Measurements from ENCODE around the gene ACTN1. TPM values are rescaled to one million over a fixed set of nuclear protein-coding genes. Genes with fewer than 3 reads are reported as not detected.

Gene ACTN1
- polyA plus RNA-seq, 1 of the 3 experiments (the other 2 are of a cell fraction), result 319 TPM

GRCh38 chr14:68958553-68958952 is 20.5 kb downstream of the ACTN1 start:
- H2AFZ ChIP-seq (ENCODE audit: low read depth), result no peak overlapping the region
- H3K36me3 ChIP-seq (replicated peaks in 1 of 2; ENCODE audit: control insufficient read depth in 1 of 2, insufficient read depth in 2 of 2, low read length in 1 of 2), result peaks cover 10 to 38% of the 10 kb centered on the region in 2 experiments
- H3K27ac ChIP-seq (ENCODE audit: low read depth in 2 of 2, low read length in 1 of 2), result peak overlapping the region; percentile 60 to 80
- no peak overlapping the region for H3K4me3 ChIP-seq (ENCODE audit: low read depth in 2 of 2, low read length in 1 of 2)
- CTCF ChIA-PET, result interaction anchor here (0.8 to 2.5 kb wide), 5 partner anchors 10 to 131 kb away, joined by 3 to 6 read pairs (median 3); no protein-coding TSS in a partner anchor
- WGBS (ENCODE audit: low lambda C conversion rate), result 19% methylated on average over 5 of the region's 6 CpGs
- H3K9me3 ChIP-seq, result no peaks in the 10 kb centered on the region
- TF ChIP-seq EP300 (IDR thresholded peaks at IDR 0.05; ENCODE audit: borderline replicate concordance in 1 of 2, low read depth in 1 of 2, low read length in 1 of 2) (peak in 1 of 2 experiments; percentile 27; a peak in 1 of 4 replicates), FOSL2 (IDR thresholded peaks at IDR 0.05; ENCODE audit: borderline replicate concordance, low read depth) (no peak), NFIC (IDR thresholded peaks at IDR 0.05; ENCODE audit: borderline replicate concordance) (peak; percentile 78), GABPA (IDR thresholded peaks at IDR 0.05; ENCODE audit: low read depth) (no peak), RXRA (IDR thresholded peaks at IDR 0.05; ENCODE audit: borderline replicate concordance, low read depth) (0 out of 2 replicates have a peak, but pooled peaks have one; percentile 37), MEF2A (IDR thresholded peaks at IDR 0.05; ENCODE audit: borderline replicate concordance, low read depth) (peak; percentile 74; the same call in 1 of the 2 replicates), ELF1 (IDR thresholded peaks at IDR 0.05) (0 out of 2 replicates have a peak, but pooled peaks have one; percentile 42), TCF12 (IDR thresholded peaks at IDR 0.05) (peak; percentile 76), TEAD4 (IDR thresholded peaks at IDR 0.05; ENCODE audit: borderline replicate concordance, insufficient read depth) (peak; percentile 34; the same call in 1 of the 2 replicates)
- TF ChIP-seq, protein P1, sequence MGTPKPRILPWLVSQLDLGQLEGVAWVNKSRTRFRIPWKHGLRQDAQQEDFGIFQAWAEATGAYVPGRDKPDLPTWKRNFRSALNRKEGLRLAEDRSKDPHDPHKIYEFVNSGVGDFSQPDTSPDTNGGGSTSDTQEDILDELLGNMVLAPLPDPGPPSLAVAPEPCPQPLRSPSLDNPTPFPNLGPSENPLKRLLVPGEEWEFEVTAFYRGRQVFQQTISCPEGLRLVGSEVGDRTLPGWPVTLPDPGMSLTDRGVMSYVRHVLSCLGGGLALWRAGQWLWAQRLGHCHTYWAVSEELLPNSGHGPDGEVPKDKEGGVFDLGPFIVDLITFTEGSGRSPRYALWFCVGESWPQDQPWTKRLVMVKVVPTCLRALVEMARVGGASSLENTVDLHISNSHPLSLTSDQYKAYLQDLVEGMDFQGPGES (IDR thresholded peaks at IDR 0.05; ENCODE audit: low read depth, low read length), result no peak
- TF ChIP-seq, protein P2, sequence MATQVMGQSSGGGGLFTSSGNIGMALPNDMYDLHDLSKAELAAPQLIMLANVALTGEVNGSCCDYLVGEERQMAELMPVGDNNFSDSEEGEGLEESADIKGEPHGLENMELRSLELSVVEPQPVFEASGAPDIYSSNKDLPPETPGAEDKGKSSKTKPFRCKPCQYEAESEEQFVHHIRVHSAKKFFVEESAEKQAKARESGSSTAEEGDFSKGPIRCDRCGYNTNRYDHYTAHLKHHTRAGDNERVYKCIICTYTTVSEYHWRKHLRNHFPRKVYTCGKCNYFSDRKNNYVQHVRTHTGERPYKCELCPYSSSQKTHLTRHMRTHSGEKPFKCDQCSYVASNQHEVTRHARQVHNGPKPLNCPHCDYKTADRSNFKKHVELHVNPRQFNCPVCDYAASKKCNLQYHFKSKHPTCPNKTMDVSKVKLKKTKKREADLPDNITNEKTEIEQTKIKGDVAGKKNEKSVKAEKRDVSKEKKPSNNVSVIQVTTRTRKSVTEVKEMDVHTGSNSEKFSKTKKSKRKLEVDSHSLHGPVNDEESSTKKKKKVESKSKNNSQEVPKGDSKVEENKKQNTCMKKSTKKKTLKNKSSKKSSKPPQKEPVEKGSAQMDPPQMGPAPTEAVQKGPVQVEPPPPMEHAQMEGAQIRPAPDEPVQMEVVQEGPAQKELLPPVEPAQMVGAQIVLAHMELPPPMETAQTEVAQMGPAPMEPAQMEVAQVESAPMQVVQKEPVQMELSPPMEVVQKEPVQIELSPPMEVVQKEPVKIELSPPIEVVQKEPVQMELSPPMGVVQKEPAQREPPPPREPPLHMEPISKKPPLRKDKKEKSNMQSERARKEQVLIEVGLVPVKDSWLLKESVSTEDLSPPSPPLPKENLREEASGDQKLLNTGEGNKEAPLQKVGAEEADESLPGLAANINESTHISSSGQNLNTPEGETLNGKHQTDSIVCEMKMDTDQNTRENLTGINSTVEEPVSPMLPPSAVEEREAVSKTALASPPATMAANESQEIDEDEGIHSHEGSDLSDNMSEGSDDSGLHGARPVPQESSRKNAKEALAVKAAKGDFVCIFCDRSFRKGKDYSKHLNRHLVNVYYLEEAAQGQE (IDR thresholded peaks at IDR 0.05; ENCODE audit: low read depth, low read length), result no peak
- TF ChIP-seq, protein P3, sequence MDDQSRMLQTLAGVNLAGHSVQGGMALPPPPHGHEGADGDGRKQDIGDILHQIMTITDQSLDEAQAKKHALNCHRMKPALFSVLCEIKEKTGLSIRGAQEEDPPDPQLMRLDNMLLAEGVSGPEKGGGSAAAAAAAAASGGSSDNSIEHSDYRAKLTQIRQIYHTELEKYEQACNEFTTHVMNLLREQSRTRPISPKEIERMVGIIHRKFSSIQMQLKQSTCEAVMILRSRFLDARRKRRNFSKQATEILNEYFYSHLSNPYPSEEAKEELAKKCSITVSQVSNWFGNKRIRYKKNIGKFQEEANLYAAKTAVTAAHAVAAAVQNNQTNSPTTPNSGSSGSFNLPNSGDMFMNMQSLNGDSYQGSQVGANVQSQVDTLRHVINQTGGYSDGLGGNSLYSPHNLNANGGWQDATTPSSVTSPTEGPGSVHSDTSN (IDR thresholded peaks at IDR 0.05), result peak; percentile 75
- TF ChIP-seq, protein P4, sequence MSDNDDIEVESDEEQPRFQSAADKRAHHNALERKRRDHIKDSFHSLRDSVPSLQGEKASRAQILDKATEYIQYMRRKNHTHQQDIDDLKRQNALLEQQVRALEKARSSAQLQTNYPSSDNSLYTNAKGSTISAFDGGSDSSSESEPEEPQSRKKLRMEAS (IDR thresholded peaks at IDR 0.05; ENCODE audit: low read depth), result peak; percentile 67
- H3K4me1 ChIP-seq (ENCODE audit: control insufficient read depth in 1 of 2, insufficient read depth in 2 of 2, low read depth in 1 of 2, low read length in 1 of 2), result peaks cover 64 to 73% of the 10 kb centered on the region in 2 experiments
- peaks cover 100% of the 10 kb centered on the region for H3K79me2 ChIP-seq (ENCODE audit: insufficient read depth)
- no peaks in the 10 kb centered on the region for H3K9me2 ChIP-seq
- DNase-seq, result no peak
- H3F3A ChIP-seq (replicated peaks; ENCODE audit: insufficient read depth), result peaks cover 41% of the 10 kb centered on the region
- H3K4me2 ChIP-seq, result peak overlapping the region; percentile 60
- POLR2A ChIA-PET, result interaction anchor here (0.7 kb wide), 1 partner anchor 19 kb away, joined by 5 read pairs; no protein-coding TSS in a partner anchor
- peaks cover 100% of the 10 kb centered on the region for H4K20me1 ChIP-seq (ENCODE audit: insufficient read depth)
- no peak overlapping the region; the same call in 1 of the 2 replicates for H3K9ac ChIP-seq
- no peaks in the 10 kb centered on the region for H3K27me3 ChIP-seq (ENCODE audit: insufficient read depth)
